Uterus (tissue), 2 donors: ENCODE measurements around the gene ADD2.

ENCODE experiments used
- POLR2A ChIP-seq, 2 donors: fragments of 450-650 bp; IDR thresholded peaks; one replicate each; pipeline ENCODE4 v1.6.1; 2016; ENCODE audit warnings: antibody characterized with exemption in 2 of 2, mild to moderate bottlenecking in 1 of 2, moderate library complexity in 1 of 2
- TF ChIP-seq, protein P1 (sequence below), 4 experiments: fragments of 200-600 bp in 2 of 4; fragments of 450-650 bp in 2 of 4; sonication (generic) in 2 of 4; IDR thresholded peaks; one replicate each; pipeline ENCODE4 v1.5.1; 2016 to 2019; ENCODE audit warnings: antibody characterized with exemption in 4 of 4, mild to moderate bottlenecking in 2 of 4, moderate library complexity in 1 of 4

DNA sequence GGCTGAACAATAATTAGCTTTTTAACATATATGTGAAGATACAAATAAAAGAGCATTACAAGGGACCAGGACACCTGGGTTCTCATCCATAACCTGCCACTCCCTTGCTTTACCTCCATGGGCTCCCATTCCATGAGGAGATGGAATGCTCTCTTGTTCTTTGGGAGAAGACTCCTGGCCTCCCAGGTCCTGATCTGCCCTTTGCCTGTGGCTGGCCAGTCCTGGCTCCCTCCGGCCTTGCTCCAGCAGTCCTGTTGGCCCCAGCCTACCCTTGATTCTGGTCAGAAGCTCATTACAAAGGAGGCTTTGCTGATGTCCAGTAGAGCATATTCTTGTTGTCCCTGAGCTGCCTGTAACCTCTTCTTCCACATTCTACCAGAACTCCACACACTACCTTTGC lies 60.3 kb downstream of the ADD2 start:
- TF ChIP-seq, protein P1, sequence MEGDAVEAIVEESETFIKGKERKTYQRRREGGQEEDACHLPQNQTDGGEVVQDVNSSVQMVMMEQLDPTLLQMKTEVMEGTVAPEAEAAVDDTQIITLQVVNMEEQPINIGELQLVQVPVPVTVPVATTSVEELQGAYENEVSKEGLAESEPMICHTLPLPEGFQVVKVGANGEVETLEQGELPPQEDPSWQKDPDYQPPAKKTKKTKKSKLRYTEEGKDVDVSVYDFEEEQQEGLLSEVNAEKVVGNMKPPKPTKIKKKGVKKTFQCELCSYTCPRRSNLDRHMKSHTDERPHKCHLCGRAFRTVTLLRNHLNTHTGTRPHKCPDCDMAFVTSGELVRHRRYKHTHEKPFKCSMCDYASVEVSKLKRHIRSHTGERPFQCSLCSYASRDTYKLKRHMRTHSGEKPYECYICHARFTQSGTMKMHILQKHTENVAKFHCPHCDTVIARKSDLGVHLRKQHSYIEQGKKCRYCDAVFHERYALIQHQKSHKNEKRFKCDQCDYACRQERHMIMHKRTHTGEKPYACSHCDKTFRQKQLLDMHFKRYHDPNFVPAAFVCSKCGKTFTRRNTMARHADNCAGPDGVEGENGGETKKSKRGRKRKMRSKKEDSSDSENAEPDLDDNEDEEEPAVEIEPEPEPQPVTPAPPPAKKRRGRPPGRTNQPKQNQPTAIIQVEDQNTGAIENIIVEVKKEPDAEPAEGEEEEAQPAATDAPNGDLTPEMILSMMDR (IDR thresholded peaks at IDR 0.05): no peak
- no peak for TF ChIP-seq POLR2A (IDR thresholded peaks at IDR 0.05)
